GM23248 (cell line): ENCODE data around the gene NCBP3.

Source experiments
- EZH2 ChIP-seq: fragments of 200-600 bp; sonication (generic); IDR thresholded peaks from 2 replicates; pipeline ENCODE4 v1.6.1; 2018; ENCODE audit warnings: antibody characterized with exemption, mild to moderate bottlenecking; ENCODE audit not compliant: insufficient read depth, poor library complexity, severe bottlenecking
- EZH2phosphoT487 ChIP-seq: fragments of 200-600 bp; sonication (generic); IDR thresholded peaks from 2 replicates; pipeline ENCODE4 v1.6.1; 2018; ENCODE audit warnings: antibody characterized with exemption, moderate library complexity, mild to moderate bottlenecking, low read depth; ENCODE audit not compliant: insufficient read depth

- TF ChIP-seq EZH2 (no peak), EZH2phosphoT487 (no peak)
Observed at GRCh38 chr17:3889325-3890012, 43.4 kb upstream of the NCBP3 start.
